ENCODE data around the gene CNOT9.
A peak's percentile ranks its signal among the peaks of the same experiment; 100 is the strongest.

The CNOT9 gene

DNA sequence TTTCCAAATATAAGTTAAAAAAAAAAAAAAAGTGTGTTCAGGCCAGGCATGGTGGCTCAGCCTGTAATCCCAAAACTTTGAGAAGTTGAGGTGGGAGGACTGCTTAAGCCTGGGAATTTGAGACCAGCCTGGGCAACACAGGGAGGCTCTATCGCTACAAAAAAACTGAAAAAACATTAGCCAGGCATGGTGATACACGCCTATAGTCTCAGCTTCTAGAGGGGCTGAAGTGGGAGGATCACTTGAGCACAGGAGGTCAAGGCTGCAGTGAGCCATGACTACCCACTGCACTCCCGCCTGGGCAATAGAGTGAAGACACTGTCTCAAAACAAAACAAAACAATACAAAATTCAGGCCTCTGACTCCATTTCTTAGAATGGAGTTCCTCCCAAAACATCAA lies 9.7 kb upstream of the CNOT9 start:
- peaks cover 8 to 48% (median 23%) of the 10 kb centered on the region in 4 experiments for H3K36me3 ChIP-seq (ENCODE audit: control insufficient read depth in 4 of 4, insufficient read depth in 4 of 4, low read length in 3 of 4)
- H3K27ac ChIP-seq (ENCODE audit: insufficient read depth in 1 of 2, low read depth in 1 of 2, low read length in 2 of 2, poor library complexity in 1 of 2, severe bottlenecking in 2 of 2): no peak overlapping the region
- no peak for DNase-seq
- ChIA-PET CTCF (interaction anchor here (1.3 kb wide), 1 partner anchor 9 kb away, joined by 3 read pairs; the partner anchor contains the start of gene USP37), POLR2A (no interaction called here)
- WGBS (ENCODE audit: insufficient coverage): 100% methylated on average over 2 of the region's 3 CpGs
- no peaks in the 10 kb centered on the region for H3K27me3 ChIP-seq (replicated peaks in 2 of 5; ENCODE audit: control insufficient read depth in 4 of 5, insufficient read depth in 5 of 5, low read length in 4 of 5)
- no peaks in the 10 kb centered on the region for H3K9me3 ChIP-seq (ENCODE audit: control extremely low read depth in 1 of 5, control insufficient read depth in 4 of 5, insufficient read depth in 2 of 5, low read depth in 1 of 5, low read length in 4 of 5)
- H3K4me1 ChIP-seq (ENCODE audit: control extremely low read depth in 1 of 4, control insufficient read depth in 4 of 4, insufficient read depth in 4 of 4, low read length in 3 of 4): peaks cover 0 to 6% (median 4%) of the 10 kb centered on the region in 4 experiments
- H3K4me3 ChIP-seq (ENCODE audit: control insufficient read depth in 1 of 7, extremely low read depth in 1 of 7, insufficient read depth in 4 of 7, low read depth in 2 of 7, low read length in 6 of 7): no peak overlapping the region

DNA sequence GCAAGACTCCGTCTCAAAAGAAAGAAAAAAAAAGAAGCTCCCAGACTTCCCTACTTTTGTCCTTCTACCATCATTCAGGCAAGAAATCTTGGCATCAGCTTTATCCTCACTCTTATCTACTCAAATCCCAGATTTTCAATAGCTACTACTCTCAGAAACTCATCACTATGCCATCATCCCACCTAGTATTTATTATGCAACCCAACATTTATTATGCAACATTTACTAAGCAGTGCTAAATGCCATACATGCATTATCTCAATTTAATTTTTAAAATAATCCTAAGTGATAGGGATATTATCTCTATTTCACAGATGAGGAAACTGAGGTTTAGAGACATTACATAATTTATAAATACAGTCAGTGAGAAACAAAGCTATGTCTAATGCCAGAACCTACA lies 4.6 kb upstream of the CNOT9 start:
- Histone ChIP-seq H3K4me1 (ENCODE audit: control extremely low read depth in 1 of 4, control insufficient read depth in 4 of 4, insufficient read depth in 4 of 4, low read length in 3 of 4) (peaks cover 10 to 24% (median 22%) of the 10 kb centered on the region in 4 experiments), H3K36me3 (ENCODE audit: control insufficient read depth in 4 of 4, insufficient read depth in 4 of 4, low read length in 3 of 4) (peaks cover 3 to 39% (median 17%) of the 10 kb centered on the region in 4 experiments), H3K4me3 (ENCODE audit: control insufficient read depth in 1 of 7, extremely low read depth in 1 of 7, insufficient read depth in 4 of 7, low read depth in 2 of 7, low read length in 6 of 7) (no peak overlapping the region), H3K9me3 (ENCODE audit: control extremely low read depth in 1 of 5, control insufficient read depth in 4 of 5, insufficient read depth in 2 of 5, low read depth in 1 of 5, low read length in 4 of 5) (no peaks in the 10 kb centered on the region), H3K27ac (ENCODE audit: insufficient read depth in 1 of 2, low read depth in 1 of 2, low read length in 2 of 2, poor library complexity in 1 of 2, severe bottlenecking in 2 of 2) (no peak overlapping the region), H3K27me3 (replicated peaks in 2 of 5; ENCODE audit: control insufficient read depth in 4 of 5, insufficient read depth in 5 of 5, low read length in 4 of 5) (no peaks in the 10 kb centered on the region)
- DNase-seq: no peak
- no CpG with 5 or more reads among the region's 1 CpG for WGBS (ENCODE audit: insufficient coverage)
- ChIA-PET CTCF (interaction anchor here (1.2 kb wide), 1 partner anchor 14 kb away, joined by 3 read pairs; no protein-coding TSS in a partner anchor), POLR2A (no interaction called here)

- Histone ChIP-seq H3K4me3 (ENCODE audit: control insufficient read depth in 1 of 7, extremely low read depth in 1 of 7, insufficient read depth in 4 of 7, low read depth in 2 of 7, low read length in 6 of 7) (peak overlapping the region in 1 of 7 experiments; percentile 90), H3K27ac (ENCODE audit: insufficient read depth in 1 of 2, low read depth in 1 of 2, low read length in 2 of 2, poor library complexity in 1 of 2, severe bottlenecking in 2 of 2) (no peak overlapping the region), H3K36me3 (ENCODE audit: control insufficient read depth in 4 of 4, insufficient read depth in 4 of 4, low read length in 3 of 4) (peaks cover 0 to 38% (median 13%) of the 10 kb centered on the region in 4 experiments), H3K27me3 (replicated peaks in 2 of 5; ENCODE audit: control insufficient read depth in 4 of 5, insufficient read depth in 5 of 5, low read length in 4 of 5) (no peaks in the 10 kb centered on the region), H3K4me1 (ENCODE audit: control extremely low read depth in 1 of 4, control insufficient read depth in 4 of 4, insufficient read depth in 4 of 4, low read length in 3 of 4) (peaks cover 28 to 44% (median 38%) of the 10 kb centered on the region in 4 experiments), H3K9me3 (ENCODE audit: control extremely low read depth in 1 of 5, control insufficient read depth in 4 of 5, insufficient read depth in 2 of 5, low read depth in 1 of 5, low read length in 4 of 5) (no peaks in the 10 kb centered on the region)
- 40% methylated on average over 1 of the region's 1 CpG for WGBS (ENCODE audit: insufficient coverage)
- ChIA-PET CTCF (no interaction called here), POLR2A (no interaction called here)
- peak in 2 of 3 donors; percentile 46 to 58 for DNase-seq
These were observed 2.3 kb upstream of the CNOT9 start for GRCh38 chr2:218566296-218566695.

- no peaks in the 10 kb centered on the region for H3K9me3 ChIP-seq (ENCODE audit: control extremely low read depth in 1 of 5, control insufficient read depth in 4 of 5, insufficient read depth in 2 of 5, low read depth in 1 of 5, low read length in 4 of 5)
- H3K36me3 ChIP-seq (ENCODE audit: control insufficient read depth in 4 of 4, insufficient read depth in 4 of 4, low read length in 3 of 4): peaks cover 3 to 35% (median 13%) of the 10 kb centered on the region in 4 experiments
- peaks cover 28 to 44% (median 38%) of the 10 kb centered on the region in 4 experiments for H3K4me1 ChIP-seq (ENCODE audit: control extremely low read depth in 1 of 4, control insufficient read depth in 4 of 4, insufficient read depth in 4 of 4, low read length in 3 of 4)
- ChIA-PET POLR2A (no interaction called here), CTCF (interaction anchor here (0.9 kb wide), 1 partner anchor 9 kb away, joined by 3 read pairs; no protein-coding TSS in a partner anchor)
- DNase-seq: no peak
- H3K27ac ChIP-seq (ENCODE audit: insufficient read depth in 1 of 2, low read depth in 1 of 2, low read length in 2 of 2, poor library complexity in 1 of 2, severe bottlenecking in 2 of 2): peak overlapping the region; percentile 97 to 98
- H3K4me3 ChIP-seq (ENCODE audit: control insufficient read depth in 1 of 7, extremely low read depth in 1 of 7, insufficient read depth in 4 of 7, low read depth in 2 of 7, low read length in 6 of 7): peak overlapping the region; percentile 57 to 90 (median 82)
- H3K27me3 ChIP-seq (replicated peaks in 2 of 5; ENCODE audit: control insufficient read depth in 4 of 5, insufficient read depth in 5 of 5, low read length in 4 of 5): no peaks in the 10 kb centered on the region
- WGBS (ENCODE audit: insufficient coverage): 1% methylated on average over 19 of the region's 19 CpGs
These were observed 846 bp upstream of the CNOT9 start for GRCh38 chr2:218567797-218568189.

GRCh38 chr2:218569038-218569431 lies 396 bp downstream of the CNOT9 start:
- Histone ChIP-seq H3K27me3 (replicated peaks in 2 of 5; ENCODE audit: control insufficient read depth in 4 of 5, insufficient read depth in 5 of 5, low read length in 4 of 5) (no peaks in the 10 kb centered on the region), H3K4me3 (ENCODE audit: control insufficient read depth in 1 of 7, extremely low read depth in 1 of 7, insufficient read depth in 4 of 7, low read depth in 2 of 7, low read length in 6 of 7) (peak overlapping the region; percentile 61 to 90 (median 77)), H3K36me3 (ENCODE audit: control insufficient read depth in 4 of 4, insufficient read depth in 4 of 4, low read length in 3 of 4) (peaks cover 3 to 34% (median 11%) of the 10 kb centered on the region in 4 experiments), H3K9me3 (ENCODE audit: control extremely low read depth in 1 of 5, control insufficient read depth in 4 of 5, insufficient read depth in 2 of 5, low read depth in 1 of 5, low read length in 4 of 5) (no peaks in the 10 kb centered on the region), H3K4me1 (ENCODE audit: control extremely low read depth in 1 of 4, control insufficient read depth in 4 of 4, insufficient read depth in 4 of 4, low read length in 3 of 4) (peaks cover 28 to 44% (median 38%) of the 10 kb centered on the region in 4 experiments), H3K27ac (ENCODE audit: insufficient read depth in 1 of 2, low read depth in 1 of 2, low read length in 2 of 2, poor library complexity in 1 of 2, severe bottlenecking in 2 of 2) (peak overlapping the region; percentile 96 to 98)
- POLR2A ChIA-PET: interaction anchor here (0.7 kb wide), 1 partner anchor 20 kb away, joined by 3 read pairs; no protein-coding TSS in a partner anchor
- DNase-seq: peak; percentile 48 to 84 (median 80)
- CTCF ChIA-PET: no interaction called here
- under 1% methylated on average over 31 of the region's 31 CpGs for WGBS (ENCODE audit: insufficient coverage)

DNA sequence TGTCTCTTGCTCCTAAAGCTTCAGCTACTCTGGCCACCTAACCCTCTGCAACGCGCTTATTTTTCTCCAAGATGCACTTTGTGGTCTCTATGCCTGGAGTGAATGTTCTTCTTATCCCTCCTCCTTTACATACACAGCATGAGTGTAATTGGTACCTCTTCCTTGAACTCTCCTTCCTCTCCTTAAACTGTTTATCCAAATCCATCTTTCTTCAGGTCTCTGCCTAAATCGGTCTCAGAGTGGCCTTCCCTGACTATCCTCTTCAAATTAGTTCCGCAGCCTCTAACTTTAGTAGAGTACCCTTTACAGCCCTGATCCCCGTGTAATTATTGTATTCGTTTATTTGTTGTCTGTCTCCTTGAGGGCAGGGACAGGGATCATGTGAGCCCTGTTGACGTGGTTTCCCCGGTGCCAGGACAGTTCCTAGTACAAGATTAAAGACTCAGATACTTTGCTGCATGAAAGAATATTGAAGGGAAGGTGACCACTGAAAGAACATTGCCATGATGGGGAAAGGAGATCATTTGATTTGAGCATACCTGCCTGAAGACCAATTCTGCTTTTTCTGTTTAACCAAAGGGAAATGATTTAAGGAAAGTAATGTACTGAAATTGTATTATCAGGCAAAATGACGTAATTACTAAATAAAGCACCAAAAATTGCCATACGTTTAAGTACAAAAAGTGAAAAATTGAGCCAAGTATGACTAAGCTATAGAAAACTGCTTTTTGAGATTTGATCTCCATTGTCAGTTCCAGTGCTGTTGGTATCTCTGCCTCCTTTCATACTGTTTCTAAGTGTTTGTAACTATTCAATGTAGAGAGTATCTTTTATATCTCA lies 1.2 kb downstream of the CNOT9 start:
- Histone ChIP-seq H3K4me3 (ENCODE audit: control insufficient read depth in 1 of 7, extremely low read depth in 1 of 7, insufficient read depth in 4 of 7, low read depth in 2 of 7, low read length in 6 of 7) (peak overlapping the region in 6 of 7 experiments; percentile 61 to 90 (median 80)), H3K27ac (ENCODE audit: insufficient read depth in 1 of 2, low read depth in 1 of 2, low read length in 2 of 2, poor library complexity in 1 of 2, severe bottlenecking in 2 of 2) (peak overlapping the region; percentile 96 to 98), H3K9me3 (ENCODE audit: control extremely low read depth in 1 of 5, control insufficient read depth in 4 of 5, insufficient read depth in 2 of 5, low read depth in 1 of 5, low read length in 4 of 5) (no peaks in the 10 kb centered on the region), H3K36me3 (ENCODE audit: control insufficient read depth in 4 of 4, insufficient read depth in 4 of 4, low read length in 3 of 4) (peaks cover 6 to 37% (median 12%) of the 10 kb centered on the region in 4 experiments), H3K4me1 (ENCODE audit: control extremely low read depth in 1 of 4, control insufficient read depth in 4 of 4, insufficient read depth in 4 of 4, low read length in 3 of 4) (peaks cover 28 to 44% (median 38%) of the 10 kb centered on the region in 4 experiments), H3K27me3 (replicated peaks in 2 of 5; ENCODE audit: control insufficient read depth in 4 of 5, insufficient read depth in 5 of 5, low read length in 4 of 5) (no peaks in the 10 kb centered on the region)
- peak in 2 of 3 donors; percentile 20 to 29 for DNase-seq
- CTCF ChIA-PET: interaction anchor here (1.6 kb wide), 1 partner anchor 16 kb away, joined by 5 read pairs; no protein-coding TSS in a partner anchor
- POLR2A ChIA-PET: interaction anchor here (0.7 kb wide), 1 partner anchor 20 kb away, joined by 3 read pairs; no protein-coding TSS in a partner anchor
- WGBS (ENCODE audit: insufficient coverage): 0% methylated on average over 5 of the region's 10 CpGs

DNA sequence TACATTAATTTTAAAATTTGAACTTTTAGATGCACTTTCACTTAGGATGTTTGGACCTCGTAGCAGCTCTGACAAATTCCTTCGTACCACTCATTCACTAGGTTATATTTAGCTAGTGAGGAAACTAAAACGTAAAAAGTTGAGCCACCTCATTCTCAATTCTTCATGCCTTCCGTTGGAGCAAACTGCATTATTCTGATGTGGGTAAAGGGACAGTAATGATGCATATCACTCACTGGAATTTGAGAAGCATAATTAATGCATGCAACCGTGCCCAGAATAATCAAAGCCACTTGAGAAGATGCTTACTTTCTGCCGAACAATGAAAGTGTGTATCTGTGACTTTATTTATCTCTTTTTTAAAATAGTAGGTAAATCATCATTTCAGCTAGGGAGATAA lies 2.2 kb downstream of the CNOT9 start:
- peaks cover 6 to 39% (median 14%) of the 10 kb centered on the region in 4 experiments for H3K36me3 ChIP-seq (ENCODE audit: control insufficient read depth in 4 of 4, insufficient read depth in 4 of 4, low read length in 3 of 4)
- peaks cover 28 to 44% (median 38%) of the 10 kb centered on the region in 4 experiments for H3K4me1 ChIP-seq (ENCODE audit: control extremely low read depth in 1 of 4, control insufficient read depth in 4 of 4, insufficient read depth in 4 of 4, low read length in 3 of 4)
- 100% methylated on average over 1 of the region's 6 CpGs for WGBS (ENCODE audit: insufficient coverage)
- H3K27ac ChIP-seq (ENCODE audit: insufficient read depth in 1 of 2, low read depth in 1 of 2, low read length in 2 of 2, poor library complexity in 1 of 2, severe bottlenecking in 2 of 2): peak overlapping the region in 1 of 2 experiments; percentile 98
- DNase-seq: no peak
- no peaks in the 10 kb centered on the region for H3K9me3 ChIP-seq (ENCODE audit: control extremely low read depth in 1 of 5, control insufficient read depth in 4 of 5, insufficient read depth in 2 of 5, low read depth in 1 of 5, low read length in 4 of 5)
- CTCF ChIA-PET: interaction anchor here (1.6 kb wide), 1 partner anchor 15 kb away, joined by 5 read pairs; no protein-coding TSS in a partner anchor
- peak overlapping the region in 3 of 7 experiments; percentile 11 to 90 (median 82) for H3K4me3 ChIP-seq (ENCODE audit: control insufficient read depth in 1 of 7, extremely low read depth in 1 of 7, insufficient read depth in 4 of 7, low read depth in 2 of 7, low read length in 6 of 7)
- POLR2A ChIA-PET: no interaction called here
- no peaks in the 10 kb centered on the region for H3K27me3 ChIP-seq (replicated peaks in 2 of 5; ENCODE audit: control insufficient read depth in 4 of 5, insufficient read depth in 5 of 5, low read length in 4 of 5)

All from common myeloid progenitor, CD34-positive (primary cell).